Testis (tissue), 3 donors: ENCODE results near the gene ASAP2. TPM values are rescaled to one million over a fixed set of nuclear protein-coding genes. Genes with fewer than 3 reads are reported as not detected.

Source experiments
- DNase-seq: peaks from one replicate; pipeline ENCODE4 v3.0.0-alpha.2; 2019
- H3K27ac ChIP-seq, 2 donors: fragments of 200-600 bp; sonication (generic); one replicate each; pipeline ENCODE4 v1.5.1; 2019
- H3K27me3 ChIP-seq: fragments of 200-600 bp; sonication (generic); one replicate; pipeline ENCODE4 v1.5.1; 2019
- H3K36me3 ChIP-seq: fragments of 200-600 bp; sonication (generic); one replicate; pipeline ENCODE4 v1.5.1; 2017; ENCODE audit warnings: low read depth; ENCODE audit errors: missing control alignments
- H3K4me1 ChIP-seq: fragments of 200-600 bp; sonication (generic); one replicate; pipeline ENCODE4 v1.5.1; 2019
- H3K4me3 ChIP-seq, 2 donors: fragments of 200-600 bp; sonication (generic); one replicate each; pipeline ENCODE4 v1.5.1; 2017 to 2019
- H3K9me3 ChIP-seq: fragments of 200-600 bp; sonication (generic); one replicate; pipeline ENCODE4 v1.5.1; 2017
- POLR2A ChIP-seq: fragments of 450-650 bp; IDR thresholded peaks from one replicate; pipeline ENCODE4 v1.6.1; 2017; ENCODE audit warnings: antibody characterized with exemption, mild to moderate bottlenecking, moderate library complexity
- WGBS, 2 donors: methylation state at CpG; one replicate each; pipeline ENCODE4 v1.1.5; 2018; 5-methylcytosine and 5-hydroxymethylcytosine counted together
- intact Hi-C: fragments of 100-400 bp; cut with DNase I; formaldehyde crosslinking; loops from one replicate; pipeline ENCODE4 v1.15.1; 2023; ENCODE audit warnings: low total_unique reads
- polyA plus RNA-seq: library from polyadenylated mRNA; stranded (reverse); fragments of 350-450 nt; fragmentation: Illumina TruSeq; extraction: RNeasy Lipid Tissue Mini Kit (QIAGEN cat#74804); gene quantifications from one replicate; pipeline ENCODE4 v1.2.3, GENCODE V29; 2014; ENCODE audit warnings: low read depth, low replicate concordance; ENCODE audit not compliant: insufficient read depth
- total RNA-seq, 2 donors: library from RNA; depleted of rRNA; stranded (reverse); fragments of >200 nt; gene quantifications; one replicate each; pipeline ENCODE4 v1.2.3, GENCODE V29; 2016
- TF ChIP-seq, protein P1 (sequence below), 3 experiments: fragments of 450-650 bp in 2 of 3; fragments of 200-600 bp in 1 of 3; sonication (generic) in 1 of 3; IDR thresholded peaks; one replicate each; pipeline ENCODE4 v1.5.1; 2016 to 2019; ENCODE audit warnings: antibody characterized with exemption in 3 of 3, mild to moderate bottlenecking in 2 of 3, moderate library complexity in 1 of 3

ASAP2 gene
- total and polyA plus RNA-seq, 3 donors from 2014 or later = 42.4 to 87.2 (median 79.0) TPM

DNA sequence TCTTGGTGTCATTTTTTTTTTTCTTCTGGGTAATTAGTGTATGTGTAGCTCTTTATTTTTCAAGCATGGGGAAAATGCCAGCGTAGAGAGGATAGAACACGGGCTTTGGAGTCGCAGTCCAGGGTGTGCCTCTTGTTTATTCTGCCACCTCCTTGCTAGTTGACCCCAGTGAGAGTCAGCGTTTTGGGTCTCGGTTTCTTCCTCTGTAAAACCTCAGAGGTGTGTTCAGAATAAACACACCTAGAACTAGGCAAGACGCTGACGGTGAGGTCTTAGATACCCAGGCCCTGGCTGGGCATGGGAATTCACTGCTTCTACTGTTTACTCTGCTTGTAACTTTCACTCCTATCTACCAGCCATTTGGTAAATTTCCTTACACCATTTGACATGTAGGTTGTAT lies 41.8 kb downstream of the ASAP2 start:
- WGBS, 2 donors = 94% methylated on average over 7 of the region's 7 CpGs
- DNase-seq = no peak
- TF ChIP-seq, protein P1, sequence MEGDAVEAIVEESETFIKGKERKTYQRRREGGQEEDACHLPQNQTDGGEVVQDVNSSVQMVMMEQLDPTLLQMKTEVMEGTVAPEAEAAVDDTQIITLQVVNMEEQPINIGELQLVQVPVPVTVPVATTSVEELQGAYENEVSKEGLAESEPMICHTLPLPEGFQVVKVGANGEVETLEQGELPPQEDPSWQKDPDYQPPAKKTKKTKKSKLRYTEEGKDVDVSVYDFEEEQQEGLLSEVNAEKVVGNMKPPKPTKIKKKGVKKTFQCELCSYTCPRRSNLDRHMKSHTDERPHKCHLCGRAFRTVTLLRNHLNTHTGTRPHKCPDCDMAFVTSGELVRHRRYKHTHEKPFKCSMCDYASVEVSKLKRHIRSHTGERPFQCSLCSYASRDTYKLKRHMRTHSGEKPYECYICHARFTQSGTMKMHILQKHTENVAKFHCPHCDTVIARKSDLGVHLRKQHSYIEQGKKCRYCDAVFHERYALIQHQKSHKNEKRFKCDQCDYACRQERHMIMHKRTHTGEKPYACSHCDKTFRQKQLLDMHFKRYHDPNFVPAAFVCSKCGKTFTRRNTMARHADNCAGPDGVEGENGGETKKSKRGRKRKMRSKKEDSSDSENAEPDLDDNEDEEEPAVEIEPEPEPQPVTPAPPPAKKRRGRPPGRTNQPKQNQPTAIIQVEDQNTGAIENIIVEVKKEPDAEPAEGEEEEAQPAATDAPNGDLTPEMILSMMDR (IDR thresholded peaks at IDR 0.05) = no peak
- TF ChIP-seq POLR2A = no peak
- Histone ChIP-seq H3K4me1 (peaks cover 7% of the 10 kb centered on the region), H3K4me3 (no peak overlapping the region), H3K27me3 (no peaks in the 10 kb centered on the region), H3K9me3 (no peaks in the 10 kb centered on the region), H3K27ac (no peak overlapping the region), H3K36me3 (no peaks in the 10 kb centered on the region)
- intact Hi-C loops = no loop called here

DNA sequence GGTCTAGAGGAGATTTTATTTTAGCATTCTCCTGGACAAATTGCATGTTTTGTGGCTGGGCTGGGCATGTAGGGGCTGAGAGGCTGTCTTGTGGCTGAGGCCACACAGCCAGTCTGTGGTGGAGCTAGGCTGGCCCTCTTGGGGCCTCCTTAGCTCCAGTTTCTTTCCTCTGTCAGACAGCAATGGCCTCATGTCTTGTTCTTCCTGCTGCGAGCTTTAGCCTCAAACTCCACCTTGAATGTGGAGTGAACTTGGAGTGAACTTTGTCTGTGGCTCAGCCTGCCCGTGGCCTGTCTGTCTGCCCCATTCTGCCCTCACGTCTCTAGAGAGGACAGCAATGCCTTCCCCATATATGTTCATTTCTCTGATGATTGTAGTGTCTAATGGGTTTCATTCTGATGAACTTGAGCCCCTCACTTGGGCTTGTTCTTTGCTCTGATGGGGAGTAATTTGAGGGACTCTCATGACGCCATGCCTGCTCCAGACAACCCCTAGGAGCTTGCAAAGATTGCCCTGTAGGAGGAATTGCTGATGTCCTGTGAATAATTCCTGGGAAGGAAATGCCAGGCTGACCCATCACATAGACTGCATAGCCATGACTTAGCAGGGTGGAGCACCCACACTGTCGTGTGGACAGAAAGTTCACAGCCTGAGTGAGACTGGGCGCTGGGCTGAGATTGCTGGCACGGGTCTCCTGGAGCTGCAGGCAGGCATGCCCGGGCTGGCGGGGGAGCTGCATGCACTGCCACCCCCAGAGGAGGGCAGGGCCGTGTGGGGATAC lies 42.6 kb downstream of the ASAP2 start:
- WGBS, 2 donors = 77 to 85% methylated on average over 7 to 10 of the region's 10 CpGs
- H3K27me3 ChIP-seq = no peaks in the 10 kb centered on the region
- H3K4me3 ChIP-seq = no peak overlapping the region
- peaks cover 7% of the 10 kb centered on the region for H3K4me1 ChIP-seq
- intact Hi-C loops = no loop called here
- no peak for DNase-seq
- H3K36me3 ChIP-seq = no peaks in the 10 kb centered on the region
- H3K27ac ChIP-seq = no peak overlapping the region
- H3K9me3 ChIP-seq = no peaks in the 10 kb centered on the region
- TF ChIP-seq POLR2A = no peak
- TF ChIP-seq, protein P1 (IDR thresholded peaks at IDR 0.05) = no peak

DNA sequence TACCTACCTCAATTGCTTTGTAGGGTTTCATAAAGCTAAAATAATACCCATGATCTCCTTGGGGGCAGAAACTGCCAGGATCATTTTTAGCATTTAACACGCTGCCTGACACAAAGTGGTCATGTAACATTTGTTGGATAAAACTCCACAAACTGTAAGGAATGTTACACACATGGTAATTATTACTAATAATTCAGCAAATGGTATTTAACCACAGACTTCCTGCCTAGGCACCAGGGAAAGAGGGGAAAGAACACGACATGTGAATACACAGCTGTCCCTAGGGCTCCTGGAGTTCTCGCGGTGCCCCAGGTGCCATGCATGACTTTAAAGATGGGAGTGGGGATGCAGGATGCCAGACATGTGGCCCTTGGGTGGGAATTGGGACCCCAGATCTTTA lies 43.5 kb downstream of the ASAP2 start:
- WGBS, 2 donors = 93 to 100% methylated on average over 4 of the region's 4 CpGs
- intact Hi-C loops = no loop called here

DNA sequence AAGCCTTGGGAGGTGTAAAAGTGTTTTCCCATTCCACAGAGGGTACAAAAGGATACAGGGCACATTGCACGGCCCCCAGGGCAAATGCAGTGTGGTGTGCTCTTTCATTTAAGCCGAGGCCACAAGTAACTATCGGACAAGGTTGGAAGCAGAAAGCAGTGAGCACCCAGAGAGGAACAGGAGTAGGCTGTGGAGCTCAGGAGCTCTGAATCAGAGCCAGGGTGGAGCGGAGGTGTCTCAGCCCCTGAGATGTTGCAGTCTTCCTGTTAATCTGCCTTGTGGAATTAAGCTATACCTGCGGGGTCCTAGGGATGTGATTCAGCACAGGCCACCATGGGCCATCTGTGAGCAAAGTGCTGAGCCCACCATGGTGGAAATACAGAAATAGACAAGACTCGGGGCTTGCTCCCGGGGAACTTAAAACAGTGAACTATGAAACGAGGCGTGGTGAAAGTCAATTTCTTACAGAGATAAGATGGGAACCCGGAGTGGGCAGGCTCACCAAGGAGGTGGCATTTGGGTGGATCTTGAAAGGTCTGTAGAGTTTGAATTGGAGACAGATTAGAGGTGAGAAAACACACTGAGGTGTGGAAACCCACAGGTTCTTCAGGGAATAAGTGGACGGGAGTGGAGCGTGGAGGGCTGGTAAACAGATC lies 44.0 kb downstream of the ASAP2 start:
- 90 to 96% methylated on average over 12 of the region's 12 CpGs for WGBS, 2 donors
- peaks cover 7% of the 10 kb centered on the region for H3K4me1 ChIP-seq
- no peak overlapping the region for H3K27ac ChIP-seq
- no peaks in the 10 kb centered on the region for H3K9me3 ChIP-seq
- H3K27me3 ChIP-seq = no peaks in the 10 kb centered on the region
- no peak overlapping the region for H3K4me3 ChIP-seq
- intact Hi-C loops = no loop called here
- TF ChIP-seq, protein P1 (IDR thresholded peaks at IDR 0.05) = no peak
- TF ChIP-seq POLR2A = no peak
- DNase-seq = no peak
- no peaks in the 10 kb centered on the region for H3K36me3 ChIP-seq

More for the DNA sequence above, 43.5 kb downstream of the ASAP2 start:
- Histone ChIP-seq H3K4me3 (no peak overlapping the region), H3K27ac (no peak overlapping the region), H3K4me1 (peaks cover 7% of the 10 kb centered on the region), H3K27me3 (no peaks in the 10 kb centered on the region), H3K9me3 (no peaks in the 10 kb centered on the region), H3K36me3 (no peaks in the 10 kb centered on the region)
- DNase-seq = no peak
- no peak for TF ChIP-seq POLR2A

DNA sequence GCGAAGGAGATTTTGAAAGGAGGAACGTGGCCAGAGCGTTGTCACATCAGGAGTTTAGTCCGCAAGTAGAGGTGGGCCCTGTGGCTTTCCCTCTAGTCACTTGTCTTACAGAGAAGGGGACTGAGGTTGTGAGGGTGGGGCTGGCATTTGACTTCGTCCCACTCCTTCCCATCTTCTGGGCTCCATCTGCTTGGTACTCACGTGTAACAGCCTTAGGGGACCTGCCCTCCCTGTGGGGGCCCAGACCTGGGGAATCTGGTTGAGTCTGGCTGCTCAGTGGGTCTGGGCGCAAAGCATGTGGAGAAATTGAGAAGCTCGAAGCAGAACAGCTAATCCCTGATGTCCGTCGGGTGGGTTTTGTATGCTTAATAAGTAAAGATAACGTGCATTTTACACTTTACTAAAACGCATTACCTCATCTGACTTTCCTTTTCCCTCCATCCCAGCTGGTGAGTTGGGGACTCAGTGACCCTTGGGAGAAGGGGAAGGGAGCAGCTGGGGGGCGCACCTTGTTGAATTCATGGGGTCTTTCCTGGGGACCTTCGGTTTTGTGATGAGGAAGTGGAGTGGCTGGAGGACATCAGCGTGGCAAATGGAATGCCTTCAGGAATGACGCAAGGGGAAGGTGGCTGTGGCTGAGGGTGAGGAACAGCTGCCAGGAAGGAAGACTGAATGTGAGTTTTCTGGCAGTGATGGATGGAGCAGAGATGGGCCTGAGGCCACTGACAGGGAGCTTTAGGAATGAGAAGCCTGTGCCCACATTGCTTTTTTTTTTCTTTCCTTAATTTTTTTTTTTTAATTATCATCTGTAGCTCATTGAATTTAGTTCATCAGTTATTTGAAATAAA lies 44.8 kb downstream of the ASAP2 start:
- Histone ChIP-seq H3K9me3 (no peaks in the 10 kb centered on the region), H3K4me1 (peaks cover 7% of the 10 kb centered on the region), H3K36me3 (no peaks in the 10 kb centered on the region), H3K27ac (no peak overlapping the region), H3K4me3 (no peak overlapping the region), H3K27me3 (no peaks in the 10 kb centered on the region)
- TF ChIP-seq, protein P1 (IDR thresholded peaks at IDR 0.05) = no peak
- WGBS, 2 donors = 80 to 88% methylated on average over 16 of the region's 16 CpGs
- no peak for DNase-seq
- intact Hi-C loops = no loop called here
